ENCODE results near the gene SWSAP1. TPM values are rescaled to one million over a fixed set of nuclear protein-coding genes. Genes with fewer than 3 reads are reported as not detected.

SWSAP1 gene
- total and polyA plus RNA-seq, 2 experiments from 2014 or later, result 2.1 to 6.1 TPM

GRCh38 chr19:11397089-11397610 is 22.7 kb downstream of the SWSAP1 start:
- Mint-ChIP-seq H3K27ac (no peak overlapping the region), H3K4me1 (peaks cover 5% of the 10 kb centered on the region), H3K9me3 (0 out of 3 replicates have a peak, but pooled peaks cover 2% of the 10 kb centered on the region), H3K36me3 (ENCODE audit: low read depth) (peaks cover 44% of the 10 kb centered on the region), H3K27me3 (ENCODE audit: insufficient read depth, low read depth, poor library complexity) (peaks cover 11% of the 10 kb centered on the region), H3K4me3 (no peak overlapping the region)
- H3K79me2 ChIP-seq (replicated peaks; ENCODE audit: insufficient read depth), result no peaks in the 10 kb centered on the region
- H3F3A ChIP-seq (replicated peaks; ENCODE audit: low read depth), result 0 out of 2 replicates have a peak, but pooled peaks cover 5% of the 10 kb centered on the region
- no peaks in the 10 kb centered on the region for H3K9me2 ChIP-seq (ENCODE audit: insufficient read depth)
- DNase-seq (ENCODE audit: low spot score) (no peak), ATAC-seq (no peak)
- no peak overlapping the region for H3K27ac ChIP-seq (ENCODE audit: low read depth)
- H3K4me2 ChIP-seq, result no peak overlapping the region
- no peak overlapping the region for H2AFZ ChIP-seq
- H3K4me3 ChIP-seq, result no peak overlapping the region
- TF ChIP-seq CREB1 (CRISPR knock-in tag; IDR thresholded peaks at IDR 0.05; ENCODE audit: low read depth) (no peak), CTCF (conservative IDR thresholded peaks at IDR 0.05; ENCODE audit: low read depth in 2 of 2) (0 out of 4 replicates have a peak, but pooled peaks of 1 of the 2 experiments have one; percentile 6)
- H4K20me1 ChIP-seq (replicated peaks; ENCODE audit: insufficient read depth), result no peaks in the 10 kb centered on the region
- H3K4me1 ChIP-seq (ENCODE audit: insufficient read depth), result 0 out of 2 replicates have a peak, but pooled peaks cover 6% of the 10 kb centered on the region
- H3K27me3 ChIP-seq (ENCODE audit: insufficient read depth), result no peaks in the 10 kb centered on the region
- no peaks in the 10 kb centered on the region; the same call in 1 of the 2 replicates for H3K36me3 ChIP-seq (ENCODE audit: insufficient read depth)

- Histone ChIP-seq H3K9me2 (ENCODE audit: insufficient read depth) (no peaks in the 10 kb centered on the region), H4K20me1 (replicated peaks; ENCODE audit: insufficient read depth) (no peaks in the 10 kb centered on the region), H3K4me3 (no peak overlapping the region), H3K4me2 (no peak overlapping the region), H3K27me3 (ENCODE audit: insufficient read depth) (no peaks in the 10 kb centered on the region), H3K36me3 (ENCODE audit: insufficient read depth) (no peaks in the 10 kb centered on the region; the same call in 1 of the 2 replicates), H3K27ac (ENCODE audit: low read depth) (no peak overlapping the region), H3F3A (replicated peaks; ENCODE audit: low read depth) (peaks cover 6% of the 10 kb centered on the region; the same call in 1 of the 2 replicates), H3K79me2 (replicated peaks; ENCODE audit: insufficient read depth) (no peaks in the 10 kb centered on the region), H2AFZ (no peak overlapping the region), H3K4me1 (ENCODE audit: insufficient read depth) (0 out of 2 replicates have a peak, but pooled peaks cover 6% of the 10 kb centered on the region)
- DNase-seq (ENCODE audit: low spot score), result no peak
- no peaks in the 10 kb centered on the region for H3K9me3 Mint-ChIP-seq
- H3K27ac Mint-ChIP-seq, result no peak overlapping the region
- H3K27me3 Mint-ChIP-seq (ENCODE audit: insufficient read depth, low read depth, poor library complexity), result peaks cover 11% of the 10 kb centered on the region
- ATAC-seq, result no peak
- H3K4me3 Mint-ChIP-seq, result no peak overlapping the region
- peaks cover 5% of the 10 kb centered on the region for H3K4me1 Mint-ChIP-seq
- H3K36me3 Mint-ChIP-seq (ENCODE audit: low read depth), result peaks cover 46% of the 10 kb centered on the region
- TF ChIP-seq STAT1 (IDR thresholded peaks at IDR 0.05; ENCODE audit: unreplicated experiment) (no peak), CREB1 (CRISPR knock-in tag; IDR thresholded peaks at IDR 0.05; ENCODE audit: low read depth) (no peak), EZH2 (IDR thresholded peaks at IDR 0.05; ENCODE audit: low read depth, unreplicated experiment) (no peak), ZNF462 (CRISPR knock-in tag; IDR thresholded peaks at IDR 0.05) (no peak), ETS1 (IDR thresholded peaks at IDR 0.05) (no peak), REST (IDR thresholded peaks at IDR 0.05; ENCODE audit: unreplicated experiment) (no peak)
Measured at GRCh38 chr19:11399667-11400066, 25.2 kb downstream of the SWSAP1 start.

Data from GM23338 (cell line).